Fibroblast of skin of left quadriceps (primary cell): ENCODE data around the gene RAB14.
"Not testable (repeated sequence)": the region's sequence is repeated elsewhere in the genome, so short reads cannot be mapped to it uniquely, and the experiment has no call there.

ENCODE experiments used
- DNase-seq, 2 experiments: peaks; one replicate each; pipeline ENCODE4 v3.0.0-alpha.2; 2013; ENCODE audit warnings: low read depth in 2 of 2

The RAB14 gene

DNA sequence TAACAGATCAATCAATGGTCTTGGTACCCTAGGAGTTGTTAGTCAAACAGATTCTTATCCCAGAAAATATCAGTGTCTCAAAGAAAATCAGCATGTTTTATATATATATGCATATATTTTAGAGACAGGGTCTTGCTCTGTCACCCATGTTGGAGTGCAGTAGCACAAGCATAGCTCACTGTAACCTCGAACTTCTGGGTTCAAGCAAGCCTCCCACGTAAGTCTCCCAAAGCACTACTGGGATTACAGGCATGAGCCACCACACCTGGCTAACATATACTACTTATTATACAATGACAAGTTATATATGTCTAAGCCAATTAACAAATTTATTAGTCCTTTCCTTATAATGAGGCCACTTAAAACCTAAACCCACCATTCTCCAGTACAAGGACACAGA lies 10.4 kb downstream of the RAB14 start:
- no peak for DNase-seq

DNA sequence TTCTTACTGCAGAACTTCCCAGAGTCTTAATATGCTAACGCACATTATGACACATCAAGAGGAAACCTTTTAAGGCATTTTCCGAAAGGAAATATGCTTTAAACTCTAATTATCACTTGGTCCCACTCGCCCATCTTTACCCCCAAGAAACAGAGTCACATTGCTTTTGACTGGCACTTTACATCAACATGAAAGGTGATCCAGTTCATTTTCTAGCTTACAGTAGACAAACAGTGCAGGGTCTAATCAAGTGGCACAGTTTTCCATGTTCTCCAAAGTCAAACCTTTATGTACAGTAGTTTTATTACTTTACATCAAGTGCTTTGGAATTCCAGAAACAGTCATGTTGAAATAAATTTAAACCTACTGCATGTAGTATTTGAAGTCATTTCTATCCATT lies 12.0 kb downstream of the RAB14 start:
- no peak for DNase-seq

DNA sequence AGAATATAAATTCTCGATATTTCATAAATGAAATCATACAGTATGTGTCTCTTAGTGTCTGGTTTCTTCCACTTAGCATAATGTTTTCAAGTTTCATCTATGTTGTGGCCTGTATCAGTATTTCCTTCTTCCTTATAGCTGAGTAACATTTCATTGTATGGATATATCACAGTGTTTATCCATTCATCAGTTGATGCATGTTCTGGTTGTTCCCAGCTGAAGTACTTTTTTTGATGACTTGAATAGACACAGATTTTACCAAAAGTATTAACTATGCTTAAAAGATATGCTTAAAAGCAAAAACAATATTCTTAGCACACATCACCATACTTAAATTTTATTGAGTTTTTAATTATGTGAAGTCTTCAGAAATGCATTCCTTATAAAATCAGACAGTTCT lies 12.7 kb downstream of the RAB14 start:
- DNase-seq = no peak

DNA sequence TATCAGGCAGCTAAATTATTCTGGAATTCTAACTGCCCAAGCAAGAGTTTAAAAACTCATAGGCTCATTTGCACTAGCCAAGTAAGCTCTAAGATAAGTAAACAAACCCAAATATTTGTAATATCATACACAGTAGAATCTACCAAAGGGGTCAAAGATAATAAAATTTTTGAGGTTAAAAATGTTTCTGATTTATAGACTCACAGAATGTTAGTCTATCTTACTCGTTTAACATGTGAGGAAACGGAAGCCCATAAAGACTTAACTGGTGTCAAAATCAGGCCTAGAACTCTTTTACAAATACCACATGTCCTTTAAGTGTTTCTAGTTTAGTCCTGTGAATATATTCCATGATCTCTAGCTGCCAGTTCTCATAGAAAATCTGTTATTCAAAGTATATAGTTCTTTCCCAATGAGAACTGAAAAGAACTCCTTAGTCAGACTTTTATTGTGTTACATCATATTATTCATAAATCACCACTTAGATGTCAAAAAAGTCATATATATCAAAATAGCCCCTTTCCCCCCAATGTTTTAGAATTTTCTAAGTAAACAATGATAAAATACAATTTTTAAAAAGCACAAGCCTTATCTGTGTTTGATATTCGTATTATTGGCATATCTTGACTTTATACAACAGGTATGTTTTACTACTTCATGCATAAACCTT lies 13.9 kb downstream of the RAB14 start:
- DNase-seq = peak; percentile 20

DNA sequence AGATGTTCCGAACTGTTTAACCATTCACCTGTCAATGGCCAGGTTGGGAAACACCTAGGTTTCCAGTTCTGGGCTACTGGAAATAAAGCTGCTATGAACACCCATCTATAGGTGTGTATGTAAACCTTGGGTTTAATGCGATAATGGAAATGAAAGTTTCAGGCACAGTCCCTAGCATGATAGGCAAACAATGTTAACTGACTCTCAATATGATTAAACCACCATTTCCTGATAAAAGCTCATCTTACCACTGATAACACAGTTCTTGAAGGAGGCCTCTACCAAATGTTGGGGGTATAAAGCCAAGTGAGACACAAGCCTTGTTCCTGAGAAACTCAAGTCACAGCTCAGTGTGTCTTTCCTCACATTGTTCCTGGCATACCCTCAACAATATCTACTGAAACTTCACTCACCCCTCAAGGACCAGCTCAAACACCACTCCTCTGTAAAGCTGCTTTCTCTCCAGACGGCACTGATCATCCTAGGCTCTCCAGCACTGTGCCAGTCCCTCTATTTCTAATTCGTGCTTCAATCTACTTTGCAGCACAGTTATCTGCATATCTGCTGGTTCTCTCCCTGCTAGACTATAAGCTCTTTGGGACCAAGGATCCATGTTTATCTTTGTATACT lies 15.8 kb downstream of the RAB14 start:
- DNase-seq = no peak

DNA sequence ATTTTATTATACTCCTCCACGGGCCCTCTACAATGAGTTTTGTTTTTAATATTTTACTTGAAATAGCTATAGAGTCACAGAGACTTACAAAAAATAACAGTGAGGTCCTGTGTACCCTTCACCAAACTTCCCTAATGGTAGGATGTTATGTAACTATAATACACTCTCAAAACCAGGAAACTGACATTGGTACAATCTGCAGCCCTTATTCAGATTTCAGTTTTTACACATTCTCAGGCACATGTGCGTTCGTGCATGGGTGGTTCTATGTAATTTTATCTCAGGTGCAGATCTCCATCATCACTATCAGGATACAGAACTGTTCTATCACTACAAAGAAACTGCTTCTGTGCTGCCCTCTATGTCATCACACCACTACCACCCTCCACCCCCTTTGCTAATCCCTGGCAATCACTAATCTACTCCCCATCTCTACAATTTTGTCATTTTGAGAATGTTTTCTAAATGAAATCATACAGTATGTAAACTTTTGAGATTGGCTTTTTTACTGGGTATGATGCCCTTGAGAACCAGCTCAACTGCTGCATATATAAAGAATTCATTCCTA lies 16.4 kb downstream of the RAB14 start:
- DNase-seq = no peak

DNA sequence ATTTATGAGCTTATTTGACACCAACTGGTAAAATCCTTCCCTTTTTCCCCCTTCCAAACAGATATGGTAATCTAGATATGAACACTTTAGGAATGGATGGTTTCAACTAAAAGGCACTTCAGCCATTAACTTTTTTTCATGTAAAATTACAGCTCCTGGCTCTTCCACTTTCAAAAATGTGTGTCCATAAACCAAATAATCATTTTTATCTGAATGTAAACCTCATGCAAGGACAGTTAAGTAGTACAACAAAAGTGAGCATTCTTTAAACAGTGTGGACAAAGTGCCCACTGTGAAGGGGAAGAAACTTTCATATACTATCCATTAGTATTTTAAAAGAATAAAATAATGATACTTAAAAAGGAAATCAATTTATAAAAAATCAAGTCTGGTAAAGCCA lies 17.2 kb downstream of the RAB14 start:
- no peak for DNase-seq

DNA sequence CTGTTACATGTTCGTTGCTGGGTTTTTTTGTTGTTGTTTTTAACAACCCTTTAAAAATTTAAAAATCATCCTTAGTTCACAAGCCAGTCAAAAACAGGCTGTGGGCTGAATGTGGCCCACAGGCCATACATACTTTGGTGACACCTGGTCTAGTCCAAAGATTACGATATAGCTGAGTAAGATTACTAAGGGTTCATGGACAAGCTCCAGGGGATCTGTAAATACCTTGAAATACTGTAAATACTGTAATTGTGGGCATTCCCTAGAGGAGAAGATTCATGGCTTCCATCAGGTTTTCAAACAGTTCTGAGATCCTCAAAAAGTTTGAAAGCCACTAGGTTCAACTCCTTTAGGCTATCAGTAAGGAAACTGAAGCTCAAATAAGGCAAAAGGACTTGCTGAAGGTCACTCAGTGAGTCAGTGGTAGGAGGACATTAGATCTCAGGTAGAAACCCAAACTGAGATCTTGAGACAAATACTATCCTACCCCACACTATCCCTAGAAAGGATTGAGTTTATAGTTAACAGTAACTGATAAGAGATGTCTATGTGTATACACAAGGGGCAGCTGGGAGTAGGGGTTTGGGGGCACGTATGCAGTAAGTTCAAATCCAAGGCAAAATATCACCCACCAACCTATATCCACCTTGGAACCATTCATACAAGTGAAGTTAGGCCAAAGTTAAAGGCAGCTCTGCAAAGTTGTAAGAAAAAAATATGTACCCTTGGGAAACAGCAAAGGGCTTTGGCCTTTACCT lies 17.8 kb downstream of the RAB14 start:
- no peak for DNase-seq

DNA sequence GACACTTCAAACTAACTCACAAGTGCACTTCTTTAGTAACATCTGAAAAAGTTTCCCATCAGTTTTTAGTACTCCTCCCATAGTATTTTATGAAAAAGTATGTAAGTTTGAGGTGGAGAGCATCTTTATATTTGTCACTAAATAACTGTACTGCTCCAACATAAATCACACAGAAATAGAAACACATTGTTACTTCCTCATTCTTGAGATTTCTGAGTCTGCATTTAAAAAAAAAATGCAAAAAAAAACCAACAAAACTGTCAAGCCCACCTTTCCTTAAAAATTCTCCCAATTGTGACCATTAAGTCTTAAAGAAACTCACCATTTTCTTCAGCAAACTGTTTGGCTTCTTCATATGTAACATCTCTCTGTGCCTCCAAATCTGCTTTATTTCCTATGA lies 18.7 kb downstream of the RAB14 start:
- no peak for DNase-seq

DNA sequence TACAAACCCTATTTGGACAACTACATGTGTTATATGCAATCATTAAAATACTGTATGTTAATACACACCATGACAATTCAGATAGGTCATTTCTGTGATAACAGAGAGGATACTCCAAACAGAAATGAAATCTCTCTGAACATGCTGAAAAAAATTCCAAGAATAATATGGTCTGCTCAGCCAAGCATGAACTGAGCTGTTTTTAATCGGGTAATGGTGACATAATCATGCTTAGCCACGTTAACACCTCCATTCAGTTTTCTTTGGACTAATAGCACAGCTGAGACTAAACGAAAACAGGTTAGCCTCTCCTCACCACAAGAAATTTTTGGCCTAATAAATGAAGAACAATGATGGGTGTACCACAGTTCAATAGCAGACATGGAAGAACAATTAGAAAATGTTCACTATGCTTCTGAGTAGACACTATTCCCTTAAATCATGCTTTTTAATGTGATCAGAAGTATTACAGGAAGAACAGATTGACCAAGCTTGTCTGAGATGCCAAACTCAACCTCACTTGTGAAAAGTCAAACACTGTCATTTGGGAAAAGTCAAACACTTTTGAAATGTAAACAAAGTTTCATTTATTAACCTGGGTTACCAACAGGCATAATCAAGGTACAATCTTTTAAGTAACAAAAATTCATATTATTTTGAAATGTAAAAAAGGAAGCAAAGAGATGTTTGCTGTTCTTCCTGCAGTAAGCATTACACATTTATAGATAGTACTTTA lies 19.4 kb downstream of the RAB14 start:
- DNase-seq = no peak

DNA sequence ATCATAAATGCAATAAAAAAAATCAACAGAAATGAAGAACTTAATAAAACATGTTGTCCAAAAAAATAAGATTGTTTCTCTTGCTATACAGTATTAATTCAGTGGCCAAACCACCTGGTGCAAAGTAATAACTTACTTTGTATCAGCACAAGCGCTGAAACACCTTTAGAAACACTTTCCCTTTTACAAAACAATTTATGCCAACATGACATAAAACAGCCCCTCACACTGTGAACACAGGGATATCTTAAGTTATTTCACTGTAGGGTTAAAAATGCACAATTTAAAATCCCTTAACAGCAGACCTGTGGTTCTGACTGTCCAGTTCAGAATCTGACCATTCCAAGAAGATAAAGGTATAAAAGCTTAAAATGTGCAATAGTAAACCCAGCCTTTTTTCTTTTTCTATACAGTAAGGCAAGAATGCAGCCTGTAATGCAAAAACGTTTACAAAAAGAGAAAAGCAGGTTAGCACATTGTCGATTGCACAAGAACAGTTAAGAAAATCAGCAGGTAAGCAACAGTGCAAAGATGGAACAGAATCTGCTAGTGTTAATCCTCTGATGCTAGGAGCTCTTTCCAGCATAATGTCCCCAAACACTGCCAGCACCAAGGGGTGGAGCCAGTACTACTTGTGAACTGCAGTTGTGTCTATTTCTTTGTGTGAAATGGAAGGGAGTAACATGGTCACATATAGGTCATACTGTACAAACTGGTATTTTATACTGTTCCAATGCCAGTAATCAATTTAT lies 21.6 kb downstream of the RAB14 start:
- DNase-seq = no peak

DNA sequence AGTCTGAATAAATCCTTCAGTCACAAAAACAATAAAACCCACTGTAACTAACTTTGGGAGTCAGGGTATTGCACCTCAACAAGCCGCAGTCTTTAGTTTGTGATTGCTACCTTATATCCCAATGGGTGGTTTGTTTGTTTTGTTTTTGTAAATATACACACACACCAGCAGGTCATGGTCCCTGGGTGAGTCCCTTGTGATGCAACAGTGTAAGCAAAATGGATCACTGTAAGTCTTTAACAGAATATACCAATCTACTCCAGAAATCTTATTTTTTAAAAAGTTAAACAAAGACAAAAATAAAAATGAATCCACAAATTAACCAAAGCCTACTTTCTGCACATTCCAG lies 22.3 kb downstream of the RAB14 start:
- DNase-seq = not testable (repeated sequence)

DNA sequence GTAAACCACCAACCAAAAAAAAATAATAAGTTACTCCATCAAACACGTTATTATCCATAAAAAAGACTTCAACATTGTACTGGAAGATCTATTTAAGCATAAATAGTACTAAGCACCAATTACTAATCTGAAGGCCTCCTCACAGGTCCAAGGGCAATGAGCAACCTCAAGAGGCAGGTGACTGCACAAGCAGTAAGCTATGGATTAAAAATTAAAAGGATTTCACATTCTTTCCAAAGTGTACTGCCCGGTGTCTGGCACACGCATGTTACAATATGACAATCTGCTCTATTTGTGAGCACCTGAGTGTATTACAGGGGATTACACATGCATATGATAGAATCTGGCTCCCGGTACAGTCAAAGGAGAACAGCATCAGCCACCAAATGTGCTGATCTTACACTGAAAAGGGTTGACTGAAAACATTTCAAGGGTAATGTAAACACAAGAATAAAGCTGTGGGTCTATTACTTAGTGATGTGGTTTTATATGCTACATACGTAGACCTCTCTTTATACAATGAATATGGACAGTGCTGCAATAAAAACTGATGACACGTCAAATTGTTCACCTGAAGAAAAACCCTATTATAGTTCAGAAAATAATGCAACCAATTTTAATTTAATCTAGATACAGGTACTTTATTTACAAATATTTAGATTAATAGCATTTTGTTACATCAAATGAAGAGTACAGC lies 22.8 kb downstream of the RAB14 start:
- no peak for DNase-seq

DNA sequence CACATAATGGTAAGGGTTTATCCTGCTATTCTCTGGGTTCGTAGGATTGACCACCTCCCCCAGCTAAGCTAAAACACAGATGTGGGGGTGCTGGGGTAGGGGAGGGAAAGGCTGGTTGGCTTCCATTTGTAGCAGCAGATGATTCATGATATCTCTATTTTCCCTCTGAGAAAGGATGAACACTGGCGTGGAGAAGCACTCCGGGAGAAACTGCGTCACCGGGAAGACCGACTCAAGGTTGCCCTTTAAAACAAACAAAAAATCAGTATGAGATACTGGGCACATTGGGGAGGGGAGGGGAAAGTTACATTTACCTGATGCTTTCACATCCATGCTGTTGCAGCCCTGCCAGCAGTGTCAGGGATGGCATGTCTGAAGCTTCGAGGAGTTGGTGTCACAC lies 28.2 kb downstream of the RAB14 start:
- no peak for DNase-seq

DNA sequence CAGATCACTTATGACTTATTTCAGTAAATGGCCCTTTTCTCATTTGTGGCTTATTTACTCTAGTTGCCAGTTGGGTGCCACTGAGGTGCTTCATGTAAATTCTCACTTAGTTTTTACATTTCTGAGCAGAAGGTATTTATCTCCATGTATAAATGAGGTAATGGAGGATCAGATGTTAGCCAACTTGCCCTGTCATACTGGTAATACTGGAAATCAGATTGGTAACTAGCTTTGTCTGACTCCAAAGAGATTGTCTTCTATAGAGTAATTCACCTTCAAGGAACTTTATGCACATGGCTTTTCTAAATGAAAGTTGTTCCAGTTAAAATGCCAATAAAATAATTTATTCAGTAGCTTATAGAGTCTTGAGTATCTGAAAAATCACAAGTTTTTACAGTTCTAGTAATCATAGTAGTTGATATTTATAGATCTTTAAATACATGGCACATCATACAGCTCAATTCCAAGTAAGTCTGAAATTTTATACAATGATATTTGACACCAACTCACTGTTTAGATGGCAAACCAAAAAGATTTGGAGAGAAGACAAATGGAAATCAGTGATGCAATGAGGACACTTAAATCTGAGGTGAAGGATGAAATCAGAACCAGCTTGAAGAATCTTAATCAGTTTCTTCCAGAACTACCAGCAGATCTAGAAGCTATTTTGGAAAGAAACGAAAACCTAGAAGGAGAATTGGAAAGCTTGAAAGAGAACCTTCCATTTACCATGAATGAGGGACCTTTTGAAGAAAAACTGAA lies 28.8 kb downstream of the RAB14 start:
- DNase-seq = no peak

DNA sequence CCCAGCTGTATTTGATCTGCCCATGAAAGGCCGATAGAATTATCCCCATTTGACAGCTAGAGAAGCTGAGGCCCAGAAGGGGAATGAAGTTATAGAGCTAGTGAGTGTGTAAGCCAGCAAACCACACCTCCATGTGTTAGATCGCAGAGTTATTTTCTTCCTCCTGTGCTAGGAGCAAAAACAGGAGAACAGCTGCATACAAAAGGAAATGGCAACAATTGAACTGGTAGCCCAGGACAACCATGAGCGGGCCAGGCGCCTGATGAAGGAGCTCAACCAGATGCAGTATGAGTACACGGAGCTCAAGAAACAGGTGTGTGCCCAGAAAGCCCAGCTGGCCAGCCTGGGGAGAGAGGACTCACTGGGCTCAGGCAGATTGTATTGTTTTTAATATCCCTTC lies 30.4 kb downstream of the RAB14 start:
- DNase-seq = no peak

DNA sequence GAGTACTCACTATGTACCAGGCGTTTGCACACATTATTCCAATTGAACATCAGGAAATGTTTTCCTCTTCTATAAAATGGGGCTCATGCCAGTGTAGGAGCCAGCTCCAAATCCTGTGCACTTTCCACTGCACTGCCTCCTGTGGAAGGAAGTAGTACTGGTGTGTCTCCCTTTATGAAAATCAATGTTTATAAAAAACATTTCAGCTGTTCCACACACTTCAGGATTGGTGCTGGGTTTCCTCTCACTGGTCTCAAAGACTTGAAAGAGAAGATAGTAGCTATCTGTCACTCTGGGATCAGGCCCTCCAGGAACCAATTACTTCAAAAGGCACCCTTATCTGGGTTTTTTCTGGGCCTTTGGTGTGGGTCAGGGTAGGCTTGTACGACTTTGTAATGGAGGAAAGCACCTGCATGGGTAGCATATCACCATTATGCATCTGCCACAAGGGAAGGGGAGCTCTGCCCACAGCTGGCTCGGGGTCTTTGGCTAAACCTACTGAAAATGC lies 32.5 kb downstream of the RAB14 start:
- no peak for DNase-seq

DNA sequence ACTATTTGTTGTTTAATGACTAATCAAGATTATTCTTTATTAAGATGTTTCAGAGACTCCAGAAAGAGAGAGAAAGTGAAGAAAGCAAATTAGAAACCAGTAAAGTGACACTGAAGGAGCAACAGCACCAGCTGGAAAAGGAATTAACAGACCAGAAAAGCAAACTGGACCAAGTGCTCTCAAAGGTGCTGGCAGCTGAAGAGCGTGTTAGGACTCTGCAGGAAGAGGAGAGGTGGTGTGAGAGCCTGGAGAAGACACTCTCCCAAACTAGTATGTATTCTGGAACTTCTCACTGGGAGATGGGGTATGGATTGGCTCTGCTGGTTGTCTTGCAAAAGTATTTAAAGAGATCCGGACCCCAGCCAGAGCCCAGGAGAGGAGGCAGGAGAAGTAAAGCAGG lies 33.6 kb downstream of the RAB14 start:
- no peak for DNase-seq

DNA sequence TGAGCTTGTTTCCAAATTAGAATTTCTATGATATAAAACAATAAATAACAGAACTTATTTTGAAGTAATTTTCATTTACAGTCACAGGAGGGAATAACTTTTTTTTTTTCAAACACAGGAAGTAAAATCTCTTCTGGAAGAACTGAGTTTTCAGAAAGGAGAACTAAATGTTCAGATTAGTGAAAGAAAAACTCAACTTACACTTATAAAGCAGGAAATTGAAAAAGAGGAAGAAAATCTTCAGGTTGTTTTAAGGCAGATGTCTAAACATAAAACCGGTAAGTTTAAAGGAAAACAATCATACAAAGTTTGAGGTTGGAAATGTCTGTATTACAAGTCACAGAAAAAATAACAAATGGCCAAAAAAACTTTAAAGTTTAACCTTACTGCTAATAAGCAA lies 41.6 kb downstream of the RAB14 start:
- no peak for DNase-seq

DNA sequence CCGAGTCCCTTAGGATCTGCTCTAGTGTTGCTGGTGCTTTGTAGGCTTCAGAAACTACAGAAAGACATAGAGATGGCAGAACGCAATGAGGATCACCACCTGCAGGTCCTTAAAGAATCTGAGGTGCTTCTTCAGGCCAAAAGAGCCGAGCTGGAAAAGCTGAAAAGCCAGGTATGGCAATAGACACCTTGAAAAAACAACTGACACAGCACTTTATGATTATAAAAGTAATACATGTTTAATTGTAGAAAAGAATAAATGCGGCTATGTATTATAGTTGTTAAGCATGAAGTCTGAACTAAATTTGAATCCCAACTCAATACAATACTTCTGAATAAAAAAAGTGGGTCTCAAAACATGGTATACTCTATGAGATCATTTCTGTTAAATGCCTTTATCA lies 43.7 kb downstream of the RAB14 start:
- no peak for DNase-seq
